OCI-LY3 (cell line): ENCODE results near the gene B3GNT4.

Source experiments
- H2AFZ ChIP-seq: fragments of 200-600, 300-600 bp; shearing (Covaris generic); 2 replicates; pipeline ENCODE4 v1.6.0; 2014; ENCODE audit warnings: antibody characterized with exemption, low read depth, low read length
- H3K27ac ChIP-seq: fragments of 200-600, 300-600 bp; sonication (generic); 2 replicates; pipeline ENCODE4 v1.5.1; 2014; ENCODE audit warnings: mild to moderate bottlenecking, low read length, moderate library complexity, mixed read lengths
- H3K27me3 ChIP-seq: fragments of 200-600, 300-600 bp; sonication (generic); 2 replicates; pipeline ENCODE4 v1.6.1; 2014; ENCODE audit warnings: low read depth, low read length, mixed read lengths
- H3K36me3 ChIP-seq: fragments of 200-600, 300-600 bp; sonication (generic); replicated peaks from 2 replicates; pipeline ENCODE3; 2014; ENCODE audit warnings: low read depth, low read length, mixed read lengths
- H3K4me1 ChIP-seq: fragments of 300-600, 200-600 bp; sonication (generic); 2 replicates; pipeline ENCODE4 v1.6.1; 2014; ENCODE audit warnings: low read length, mixed read lengths
- H3K4me2 ChIP-seq: fragments of 200-600, 300-600 bp; sonication (generic); 2 replicates; pipeline ENCODE4 v1.6.1; 2014; ENCODE audit warnings: low read length, mixed read lengths
- H3K4me3 ChIP-seq: fragments of 300-600, 200-600 bp; sonication (generic); 2 replicates; pipeline ENCODE4 v1.5.1; 2014; ENCODE audit warnings: antibody characterized with exemption, mild to moderate bottlenecking, low read length, moderate library complexity
- H3K79me2 ChIP-seq: fragments of 300-600, 200-600 bp; shearing (Covaris generic); 2 replicates; pipeline ENCODE4 v1.6.1; 2014; ENCODE audit warnings: mild to moderate bottlenecking, low read length, mixed read lengths
- H3K9ac ChIP-seq: fragments of 300-600, 200-600 bp; shearing (Covaris generic); 2 replicates; pipeline ENCODE4 v1.6.0; 2014; ENCODE audit warnings: mild to moderate bottlenecking, low read length, moderate library complexity
- H3K9me3 ChIP-seq: fragments of 200-600, 300-600 bp; shearing (Covaris generic); 2 replicates; pipeline ENCODE4 v1.6.1; 2014; ENCODE audit warnings: low read length, mixed read lengths; ENCODE audit not compliant: insufficient read depth
- H4K20me1 ChIP-seq: fragments of 200-600, 300-600 bp; sonication (generic); 2 replicates; pipeline ENCODE4 v1.6.1; 2016; ENCODE audit warnings: low read length, mixed read lengths; ENCODE audit not compliant: insufficient read depth
- CTCF ChIP-seq: fragments of 200-600, 300-600 bp; sonication (generic); IDR thresholded peaks from 2 replicates; pipeline ENCODE4 v1.5.1; 2014; ENCODE audit warnings: antibody characterized with exemption, low read length, low read depth
- EZH2phosphoT487 ChIP-seq: fragments of 200-600 bp; shearing (Covaris generic); IDR thresholded peaks from 2 replicates; pipeline ENCODE4 v1.6.1; 2018; ENCODE audit warnings: antibody characterized with exemption, mixed run types, low read depth

The B3GNT4 gene

GRCh38 chr12:122238861-122239260 is 35.4 kb downstream of the B3GNT4 start:
- Histone ChIP-seq H3K36me3 (peaks cover 8% of the 10 kb centered on the region), H3K27me3 (no peaks in the 10 kb centered on the region), H3K4me1 (no peaks in the 10 kb centered on the region), H3K4me2 (no peak overlapping the region), H2AFZ (no peak overlapping the region), H3K4me3 (no peak overlapping the region), H3K27ac (no peak overlapping the region), H4K20me1 (no peaks in the 10 kb centered on the region), H3K79me2 (no peaks in the 10 kb centered on the region), H3K9me3 (no peaks in the 10 kb centered on the region), H3K9ac (no peak overlapping the region)
- TF ChIP-seq EZH2phosphoT487 (no peak), CTCF (no peak)

GRCh38 chr12:122243965-122244364 is 40.5 kb downstream of the B3GNT4 start:
- Histone ChIP-seq H4K20me1 (no peaks in the 10 kb centered on the region), H3K79me2 (no peaks in the 10 kb centered on the region), H3K4me3 (no peak overlapping the region), H3K36me3 (no peaks in the 10 kb centered on the region), H3K4me1 (no peaks in the 10 kb centered on the region), H3K9me3 (no peaks in the 10 kb centered on the region), H2AFZ (no peak overlapping the region), H3K27me3 (no peaks in the 10 kb centered on the region), H3K9ac (no peak overlapping the region), H3K27ac (no peak overlapping the region), H3K4me2 (no peak overlapping the region)
- TF ChIP-seq EZH2phosphoT487 (no peak), CTCF (no peak)

DNA sequence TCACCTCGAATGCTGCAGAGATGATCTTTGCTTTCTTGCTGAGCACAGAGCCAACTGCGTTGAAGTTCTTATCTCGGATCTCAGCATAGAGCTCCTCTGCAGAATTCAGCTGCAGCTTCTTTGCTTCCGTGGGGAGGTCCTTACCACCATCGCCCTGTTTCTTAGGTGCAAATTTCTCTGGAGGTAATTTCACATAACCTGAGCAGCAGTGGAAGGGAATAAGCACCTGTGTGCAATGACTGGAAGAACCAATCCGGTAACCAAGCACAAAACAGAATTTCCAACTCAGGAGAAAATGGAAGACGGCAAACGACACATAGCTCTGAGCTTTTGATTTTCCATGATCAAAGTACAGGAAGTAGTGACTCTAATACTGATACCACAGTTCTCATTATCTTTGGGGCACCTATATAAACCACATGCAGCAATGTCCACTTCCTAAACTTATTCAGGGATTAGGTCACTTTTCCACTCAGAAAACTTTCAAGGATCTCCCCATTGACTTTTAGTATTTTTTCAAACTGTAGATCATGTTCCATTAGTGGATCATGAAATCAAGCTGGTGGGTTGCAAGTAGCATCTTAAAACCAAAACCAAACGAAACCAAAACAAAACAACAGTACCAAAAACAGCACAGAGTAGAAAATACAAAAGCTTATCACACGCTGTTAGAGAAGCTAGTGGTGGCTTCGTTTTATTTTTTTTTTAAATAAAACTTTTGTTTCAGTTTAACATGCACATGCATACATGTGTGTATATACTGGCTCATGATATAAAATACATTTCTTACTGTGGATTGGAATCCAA is 41.3 kb downstream of the B3GNT4 start:
- Histone ChIP-seq H3K79me2 (no peaks in the 10 kb centered on the region), H3K9ac (no peak overlapping the region), H2AFZ (no peak overlapping the region), H3K27me3 (no peaks in the 10 kb centered on the region), H3K4me1 (no peaks in the 10 kb centered on the region), H3K36me3 (peaks cover 3% of the 10 kb centered on the region), H3K27ac (no peak overlapping the region), H3K4me2 (no peak overlapping the region), H3K9me3 (no peaks in the 10 kb centered on the region), H4K20me1 (no peaks in the 10 kb centered on the region), H3K4me3 (no peak overlapping the region)
- TF ChIP-seq EZH2phosphoT487 (no peak), CTCF (no peak)

DNA sequence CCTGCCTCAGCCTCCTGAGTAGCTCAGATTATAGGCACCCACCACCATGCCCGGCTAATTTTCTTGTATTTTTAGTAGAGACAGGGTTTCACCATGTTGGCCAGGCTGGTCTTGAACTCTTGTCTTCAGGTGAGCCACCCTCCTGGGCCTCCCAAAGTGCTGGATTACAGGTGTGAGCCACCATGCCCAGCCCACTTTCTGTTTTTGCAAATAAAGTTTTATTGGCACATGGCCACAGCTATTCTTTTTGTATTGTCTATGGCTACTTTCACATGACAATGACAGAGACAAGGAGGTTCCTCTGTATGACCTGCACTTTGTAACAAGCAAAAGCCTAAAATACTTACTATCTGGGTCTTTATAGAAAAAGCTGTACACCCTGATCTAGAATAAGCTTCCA is 42.0 kb downstream of the B3GNT4 start:
- no peak overlapping the region for H3K4me3 ChIP-seq
- H3K79me2 ChIP-seq = no peaks in the 10 kb centered on the region
- peaks cover 4% of the 10 kb centered on the region for H3K36me3 ChIP-seq
- no peaks in the 10 kb centered on the region for H3K9me3 ChIP-seq
- no peaks in the 10 kb centered on the region for H3K27me3 ChIP-seq
- H3K9ac ChIP-seq = no peak overlapping the region
- no peaks in the 10 kb centered on the region for H3K4me1 ChIP-seq
- no peak overlapping the region for H3K27ac ChIP-seq
- no peak overlapping the region for H3K4me2 ChIP-seq
- H4K20me1 ChIP-seq = no peaks in the 10 kb centered on the region
- TF ChIP-seq CTCF (no peak), EZH2phosphoT487 (no peak)
- H2AFZ ChIP-seq = no peak overlapping the region
